HCT116 (cell line): ENCODE results near the gene PAK6.

Source experiments
- ELF1 ChIP-seq: IDR thresholded peaks from 2 replicates; pipeline ENCODE4 v1.6.1; 2012; ENCODE audit warnings: low read depth, borderline replicate concordance
- POLR2A ChIP-seq: IDR thresholded peaks from 2 replicates; pipeline ENCODE4 v1.7.0; 2011; ENCODE audit warnings: borderline replicate concordance; ENCODE audit not compliant: insufficient read depth, insufficient read length; ENCODE audit errors: extremely low read depth
- POLR2AphosphoS5 ChIP-seq: IDR thresholded peaks from 2 replicates; pipeline ENCODE4 v1.6.1; 2011; ENCODE audit warnings: mild to moderate bottlenecking, low read depth, low read length, moderate library complexity
- RAD21 ChIP-seq: IDR thresholded peaks from 2 replicates; pipeline ENCODE4 v1.6.1; 2012; ENCODE audit warnings: low read depth, mild to moderate bottlenecking
- ZFX ChIP-seq: fragments of 450-650 bp; IDR thresholded peaks from 2 replicates; pipeline ENCODE4 v1.6.1; 2017
- TF ChIP-seq, protein P1 (sequence below): IDR thresholded peaks from 2 replicates; pipeline ENCODE4 v1.6.1; 2012
- TF ChIP-seq, protein P2 (sequence below), 3 experiments: fragments of 200-600 bp in 1 of 3; sonication (generic) in 1 of 3; IDR thresholded peaks in 2 of 3; conservative IDR thresholded peaks in 1 of 3; 2 replicates each; pipeline ENCODE4 v1.5.1; 2012 to 2017; ENCODE audit warnings: low read depth in 2 of 3, low read length in 2 of 3, antibody characterized with exemption in 1 of 3, borderline replicate concordance in 1 of 3, control low read depth in 1 of 3, mild to moderate bottlenecking in 1 of 3, mixed read lengths in 1 of 3, mixed run types in 1 of 3, moderate library complexity in 1 of 3; ENCODE audit not compliant: insufficient read depth in 1 of 3

DNA sequence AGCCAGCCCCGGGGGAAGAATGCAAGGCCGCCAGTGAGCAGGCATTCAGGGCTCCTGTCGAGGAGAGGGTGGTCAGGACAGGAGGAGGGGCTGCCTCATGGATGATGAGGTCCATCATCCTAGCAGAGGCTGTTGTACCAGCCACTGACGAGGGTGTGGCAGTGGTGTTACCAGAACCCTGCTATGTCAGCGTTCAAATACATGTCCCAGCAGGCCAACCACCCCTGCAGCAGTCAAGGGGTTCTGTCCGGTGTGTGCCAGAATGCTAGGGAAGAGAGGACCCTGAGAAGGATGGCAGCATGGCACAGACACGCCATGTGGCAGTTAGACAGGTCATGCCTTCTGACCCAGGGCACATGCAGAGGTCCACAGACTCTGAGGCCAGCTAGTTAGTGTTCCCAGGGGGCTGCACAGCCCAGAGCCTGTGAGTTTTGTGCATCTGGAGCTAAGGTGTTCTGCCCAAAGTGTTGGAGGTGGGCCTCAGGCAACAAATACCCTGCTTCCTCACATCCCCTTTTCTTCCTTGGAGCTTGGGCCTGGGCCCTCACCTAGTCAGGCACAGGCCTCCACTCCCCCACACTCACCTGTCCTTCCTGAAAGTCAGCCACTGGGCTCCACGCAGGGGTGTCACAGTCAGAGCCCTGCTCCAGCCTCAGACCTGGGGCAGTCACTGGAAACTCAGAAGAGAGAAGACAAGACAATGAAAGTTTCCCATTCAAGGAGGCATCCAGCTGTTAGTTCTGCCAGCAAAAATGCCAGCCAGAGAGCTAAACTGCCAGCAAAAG, 7.8 kb downstream of the PAK6 start:
- TF ChIP-seq POLR2AphosphoS5: no peak
- TF ChIP-seq, protein P1, sequence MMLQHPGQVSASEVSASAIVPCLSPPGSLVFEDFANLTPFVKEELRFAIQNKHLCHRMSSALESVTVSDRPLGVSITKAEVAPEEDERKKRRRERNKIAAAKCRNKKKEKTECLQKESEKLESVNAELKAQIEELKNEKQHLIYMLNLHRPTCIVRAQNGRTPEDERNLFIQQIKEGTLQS: no peak
- TF ChIP-seq, protein P2, sequence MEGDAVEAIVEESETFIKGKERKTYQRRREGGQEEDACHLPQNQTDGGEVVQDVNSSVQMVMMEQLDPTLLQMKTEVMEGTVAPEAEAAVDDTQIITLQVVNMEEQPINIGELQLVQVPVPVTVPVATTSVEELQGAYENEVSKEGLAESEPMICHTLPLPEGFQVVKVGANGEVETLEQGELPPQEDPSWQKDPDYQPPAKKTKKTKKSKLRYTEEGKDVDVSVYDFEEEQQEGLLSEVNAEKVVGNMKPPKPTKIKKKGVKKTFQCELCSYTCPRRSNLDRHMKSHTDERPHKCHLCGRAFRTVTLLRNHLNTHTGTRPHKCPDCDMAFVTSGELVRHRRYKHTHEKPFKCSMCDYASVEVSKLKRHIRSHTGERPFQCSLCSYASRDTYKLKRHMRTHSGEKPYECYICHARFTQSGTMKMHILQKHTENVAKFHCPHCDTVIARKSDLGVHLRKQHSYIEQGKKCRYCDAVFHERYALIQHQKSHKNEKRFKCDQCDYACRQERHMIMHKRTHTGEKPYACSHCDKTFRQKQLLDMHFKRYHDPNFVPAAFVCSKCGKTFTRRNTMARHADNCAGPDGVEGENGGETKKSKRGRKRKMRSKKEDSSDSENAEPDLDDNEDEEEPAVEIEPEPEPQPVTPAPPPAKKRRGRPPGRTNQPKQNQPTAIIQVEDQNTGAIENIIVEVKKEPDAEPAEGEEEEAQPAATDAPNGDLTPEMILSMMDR (IDR thresholded peaks at IDR 0.05 in 2 of 3, conservative IDR thresholded peaks at IDR 0.05 in 1 of 3; ENCODE audit: borderline replicate concordance in 1 of 3, insufficient read depth in 1 of 3, low read depth in 2 of 3, low read length in 2 of 3): no peak
- no peak for TF ChIP-seq POLR2A
- no peak for TF ChIP-seq RAD21
- no peak for TF ChIP-seq ZFX
- TF ChIP-seq ELF1: no peak
